Mammary epithelial cell (primary cell): ENCODE measurements around the gene MAD1L1.

ENCODE experiments used
- EZH2 ChIP-seq: IDR thresholded peaks from 2 replicates; pipeline ENCODE4 v1.6.1; 2012; ENCODE audit warnings: low read length, inconsistent platforms, borderline replicate concordance
- TF ChIP-seq, protein P1 (sequence below), 2 donors: IDR thresholded peaks in 1 of 2; conservative IDR thresholded peaks in 1 of 2; 2 replicates each; pipeline ENCODE4 v1.5.1; 2011 to 2012; ENCODE audit warnings: inconsistent platforms in 2 of 2, low read length in 2 of 2, mild to moderate bottlenecking in 2 of 2, control low read depth in 1 of 2, low read depth in 1 of 2; ENCODE audit not compliant: insufficient read depth in 1 of 2; ENCODE audit errors: extremely low read depth in 1 of 2

DNA sequence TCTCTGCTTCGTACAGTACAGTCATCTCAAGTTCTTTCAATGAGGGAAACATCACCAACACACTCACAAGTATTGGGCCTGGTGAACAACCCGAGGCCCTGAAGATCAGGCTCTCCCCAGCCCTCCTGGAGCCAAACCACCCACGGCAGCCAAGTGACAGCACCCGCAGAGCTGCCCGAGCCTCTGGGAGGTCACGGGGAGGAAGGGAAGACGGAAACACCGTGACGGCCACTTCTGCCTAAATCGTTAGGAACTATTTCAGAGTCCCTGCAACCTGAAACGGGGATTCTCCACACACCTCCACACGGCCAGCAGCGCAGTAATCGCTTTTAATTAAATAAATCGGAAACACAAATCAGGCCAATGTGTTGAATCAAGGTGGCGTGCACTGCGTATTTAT is 222.6 kb downstream of the MAD1L1 start:
- TF ChIP-seq, protein P1, sequence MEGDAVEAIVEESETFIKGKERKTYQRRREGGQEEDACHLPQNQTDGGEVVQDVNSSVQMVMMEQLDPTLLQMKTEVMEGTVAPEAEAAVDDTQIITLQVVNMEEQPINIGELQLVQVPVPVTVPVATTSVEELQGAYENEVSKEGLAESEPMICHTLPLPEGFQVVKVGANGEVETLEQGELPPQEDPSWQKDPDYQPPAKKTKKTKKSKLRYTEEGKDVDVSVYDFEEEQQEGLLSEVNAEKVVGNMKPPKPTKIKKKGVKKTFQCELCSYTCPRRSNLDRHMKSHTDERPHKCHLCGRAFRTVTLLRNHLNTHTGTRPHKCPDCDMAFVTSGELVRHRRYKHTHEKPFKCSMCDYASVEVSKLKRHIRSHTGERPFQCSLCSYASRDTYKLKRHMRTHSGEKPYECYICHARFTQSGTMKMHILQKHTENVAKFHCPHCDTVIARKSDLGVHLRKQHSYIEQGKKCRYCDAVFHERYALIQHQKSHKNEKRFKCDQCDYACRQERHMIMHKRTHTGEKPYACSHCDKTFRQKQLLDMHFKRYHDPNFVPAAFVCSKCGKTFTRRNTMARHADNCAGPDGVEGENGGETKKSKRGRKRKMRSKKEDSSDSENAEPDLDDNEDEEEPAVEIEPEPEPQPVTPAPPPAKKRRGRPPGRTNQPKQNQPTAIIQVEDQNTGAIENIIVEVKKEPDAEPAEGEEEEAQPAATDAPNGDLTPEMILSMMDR (conservative IDR thresholded peaks at IDR 0.05 in 1 of 2, IDR thresholded peaks at IDR 0.05 in 1 of 2; ENCODE audit: extremely low read depth in 1 of 2, insufficient read depth in 1 of 2, low read depth in 1 of 2, low read length in 2 of 2), result no peak
- TF ChIP-seq EZH2, result no peak
